ENCODE data around the gene GMPPA.
A peak's percentile ranks its signal among the peaks of the same experiment; 100 is the strongest.

Gene GMPPA

DNA sequence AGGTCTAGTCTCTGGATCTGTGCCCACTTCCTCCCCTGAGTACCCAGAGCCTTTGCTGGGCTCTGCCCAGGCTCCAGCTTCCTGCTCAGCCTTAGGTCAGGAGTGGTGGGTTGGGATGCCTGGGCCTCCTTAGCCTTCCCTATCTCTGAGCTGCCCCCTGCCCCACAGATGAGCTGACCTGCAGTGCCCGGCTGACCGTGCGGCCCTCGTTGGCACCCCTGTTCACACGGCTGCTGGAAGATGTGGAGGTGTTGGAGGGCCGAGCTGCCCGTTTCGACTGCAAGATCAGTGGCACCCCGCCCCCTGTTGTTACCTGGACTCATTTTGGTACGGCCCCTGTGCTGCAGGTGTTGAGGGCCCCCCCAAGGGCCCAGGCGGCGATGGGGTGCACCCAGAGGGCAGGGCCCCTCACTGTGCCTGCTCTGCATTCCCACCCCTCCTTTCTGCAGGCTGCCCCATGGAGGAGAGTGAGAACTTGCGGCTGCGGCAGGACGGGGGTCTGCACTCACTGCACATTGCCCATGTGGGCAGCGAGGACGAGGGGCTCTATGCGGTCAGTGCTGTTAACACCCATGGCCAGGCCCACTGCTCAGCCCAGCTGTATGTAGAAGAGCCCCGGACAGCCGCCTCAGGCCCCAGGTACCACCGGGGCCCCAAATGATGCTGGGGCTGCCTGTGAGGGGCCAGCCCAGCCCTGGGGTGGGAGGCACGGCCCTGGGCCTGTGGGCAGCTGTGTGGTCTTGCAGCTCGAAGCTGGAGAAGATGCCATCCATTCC lies 30.1 kb upstream of the GMPPA start:
- TF ChIP-seq, protein P1, sequence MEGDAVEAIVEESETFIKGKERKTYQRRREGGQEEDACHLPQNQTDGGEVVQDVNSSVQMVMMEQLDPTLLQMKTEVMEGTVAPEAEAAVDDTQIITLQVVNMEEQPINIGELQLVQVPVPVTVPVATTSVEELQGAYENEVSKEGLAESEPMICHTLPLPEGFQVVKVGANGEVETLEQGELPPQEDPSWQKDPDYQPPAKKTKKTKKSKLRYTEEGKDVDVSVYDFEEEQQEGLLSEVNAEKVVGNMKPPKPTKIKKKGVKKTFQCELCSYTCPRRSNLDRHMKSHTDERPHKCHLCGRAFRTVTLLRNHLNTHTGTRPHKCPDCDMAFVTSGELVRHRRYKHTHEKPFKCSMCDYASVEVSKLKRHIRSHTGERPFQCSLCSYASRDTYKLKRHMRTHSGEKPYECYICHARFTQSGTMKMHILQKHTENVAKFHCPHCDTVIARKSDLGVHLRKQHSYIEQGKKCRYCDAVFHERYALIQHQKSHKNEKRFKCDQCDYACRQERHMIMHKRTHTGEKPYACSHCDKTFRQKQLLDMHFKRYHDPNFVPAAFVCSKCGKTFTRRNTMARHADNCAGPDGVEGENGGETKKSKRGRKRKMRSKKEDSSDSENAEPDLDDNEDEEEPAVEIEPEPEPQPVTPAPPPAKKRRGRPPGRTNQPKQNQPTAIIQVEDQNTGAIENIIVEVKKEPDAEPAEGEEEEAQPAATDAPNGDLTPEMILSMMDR (IDR thresholded peaks at IDR 0.05): no peak
- Histone ChIP-seq H3K4me3 (no peak overlapping the region), H3K27ac (peak overlapping the region; percentile 42 to 78)
- DNase-seq (ENCODE audit: low spot score): no peak

DNA sequence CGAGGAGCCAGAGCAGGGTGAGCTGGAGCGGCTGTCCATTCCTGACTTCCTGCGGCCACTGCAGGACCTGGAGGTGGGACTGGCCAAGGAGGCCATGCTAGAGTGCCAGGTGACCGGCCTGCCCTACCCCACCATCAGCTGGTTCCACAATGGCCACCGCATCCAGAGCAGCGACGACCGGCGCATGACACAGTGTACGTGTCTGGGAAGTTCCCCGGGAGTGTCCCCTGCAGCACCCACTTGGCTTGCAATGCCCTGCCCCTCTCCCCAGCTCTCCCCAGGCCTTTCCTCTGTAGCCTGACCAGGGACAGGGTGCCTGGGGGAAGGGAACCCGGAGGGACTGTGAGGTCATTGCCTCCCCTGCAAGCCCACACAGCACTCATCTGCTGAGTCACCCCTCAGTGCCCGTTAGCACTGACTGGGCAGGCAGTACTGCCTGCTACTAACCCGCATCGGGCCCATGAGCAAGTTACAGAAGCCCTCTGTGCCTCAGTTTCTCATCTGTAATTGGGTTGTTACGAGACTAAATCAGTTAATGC lies 29.4 kb upstream of the GMPPA start:
- Histone ChIP-seq H3K27ac (peak overlapping the region; percentile 2 to 78), H3K4me3 (no peak overlapping the region)
- TF ChIP-seq, protein P1 (IDR thresholded peaks at IDR 0.05): no peak
- no peak for DNase-seq (ENCODE audit: low spot score)

DNA sequence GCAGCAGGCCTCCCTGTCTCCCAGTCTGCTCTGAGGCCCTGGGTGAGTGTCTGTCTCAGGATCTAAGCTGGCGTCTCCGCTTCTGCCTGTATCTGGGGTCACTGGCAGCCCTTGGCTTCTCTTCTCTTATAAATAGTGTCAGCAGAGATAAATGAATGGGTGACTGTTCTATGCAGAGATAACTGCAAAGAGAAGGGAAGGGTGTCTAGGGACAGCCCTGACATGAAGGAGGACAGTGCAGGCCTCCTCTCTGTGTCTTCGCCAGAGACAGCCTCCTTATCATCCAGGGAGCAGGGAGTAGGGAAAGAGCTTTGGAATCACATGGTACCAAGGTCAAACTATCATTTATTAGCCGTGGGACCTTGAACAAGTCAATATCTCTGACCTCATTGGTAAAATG lies 28.3 kb upstream of the GMPPA start:
- Histone ChIP-seq H3K4me3 (no peak overlapping the region), H3K27ac (peak overlapping the region in 1 of 2 donors; percentile 78)
- no peak for DNase-seq (ENCODE audit: low spot score)
- TF ChIP-seq, protein P1 (IDR thresholded peaks at IDR 0.05): no peak

DNA sequence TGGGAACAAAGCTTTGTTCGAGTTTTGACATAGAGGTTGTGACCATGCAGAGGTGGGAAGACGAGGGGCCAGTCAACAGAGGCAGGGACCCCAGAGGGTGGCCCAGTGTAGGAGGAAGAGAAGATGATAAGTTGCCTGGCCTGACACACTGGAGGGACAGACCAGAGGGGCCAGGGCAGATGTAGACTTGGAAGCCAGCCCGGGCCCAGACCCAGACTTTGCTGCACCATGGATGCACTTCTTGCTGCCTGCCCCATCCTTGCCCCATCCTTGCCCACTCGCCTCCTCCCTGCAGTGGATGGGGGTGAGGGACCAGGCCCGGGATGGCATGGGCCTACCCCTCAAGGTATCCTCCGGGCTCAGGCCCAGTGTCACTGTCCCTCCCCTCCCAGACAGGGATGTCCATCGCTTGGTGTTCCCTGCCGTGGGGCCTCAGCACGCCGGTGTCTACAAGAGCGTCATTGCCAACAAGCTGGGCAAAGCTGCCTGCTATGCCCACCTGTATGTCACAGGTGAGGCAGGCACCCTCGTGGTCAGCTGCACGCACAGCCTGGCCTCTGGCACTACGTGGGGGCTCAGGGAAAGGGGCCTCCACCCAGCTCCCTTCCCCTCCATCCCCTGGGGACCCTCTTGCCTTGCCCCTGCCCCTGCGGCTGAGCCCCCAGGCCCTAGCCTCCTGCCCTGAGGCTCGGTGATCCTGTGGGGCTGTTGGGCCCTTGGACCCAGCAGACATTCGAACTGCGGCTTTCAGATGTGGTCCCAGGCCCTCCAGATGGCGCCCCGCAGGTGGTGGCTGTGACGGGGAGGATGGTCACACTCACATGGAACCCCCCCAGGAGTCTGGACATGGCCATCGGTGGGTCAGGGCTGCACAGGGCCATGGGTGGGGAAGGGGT lies 27.0 kb upstream of the GMPPA start:
- no peak overlapping the region for H3K4me3 ChIP-seq
- DNase-seq (ENCODE audit: low spot score): no peak
- TF ChIP-seq, protein P1 (IDR thresholded peaks at IDR 0.05): no peak
- H3K27ac ChIP-seq: peak overlapping the region; percentile 7 to 78

DNA sequence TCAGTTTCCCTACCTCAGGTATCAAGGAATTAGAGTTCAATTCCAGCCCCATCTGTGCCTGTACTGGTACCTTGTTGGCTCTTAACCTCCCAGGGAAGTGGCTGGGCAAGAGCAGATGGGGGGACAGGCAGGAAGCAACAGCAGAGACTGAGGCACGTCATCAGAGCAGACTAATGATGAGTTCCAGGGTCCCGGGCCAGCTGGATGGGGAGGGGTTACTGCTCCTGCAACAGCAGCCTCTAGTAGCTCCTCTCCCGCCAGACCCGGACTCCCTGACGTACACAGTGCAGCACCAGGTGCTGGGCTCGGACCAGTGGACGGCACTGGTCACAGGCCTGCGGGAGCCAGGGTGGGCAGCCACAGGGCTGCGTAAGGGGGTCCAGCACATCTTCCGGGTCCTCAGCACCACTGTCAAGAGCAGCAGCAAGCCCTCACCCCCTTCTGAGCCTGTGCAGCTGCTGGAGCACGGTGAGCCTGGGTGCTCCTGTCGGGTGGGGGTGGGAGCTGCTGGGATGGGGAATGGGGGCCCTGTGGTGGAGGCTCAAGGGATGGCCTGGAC lies 26.0 kb upstream of the GMPPA start:
- H3K4me3 ChIP-seq: no peak overlapping the region
- no peak for DNase-seq (ENCODE audit: low spot score)
- TF ChIP-seq, protein P1 (IDR thresholded peaks at IDR 0.05): no peak
- H3K27ac ChIP-seq: peak overlapping the region; percentile 7 to 78

DNA sequence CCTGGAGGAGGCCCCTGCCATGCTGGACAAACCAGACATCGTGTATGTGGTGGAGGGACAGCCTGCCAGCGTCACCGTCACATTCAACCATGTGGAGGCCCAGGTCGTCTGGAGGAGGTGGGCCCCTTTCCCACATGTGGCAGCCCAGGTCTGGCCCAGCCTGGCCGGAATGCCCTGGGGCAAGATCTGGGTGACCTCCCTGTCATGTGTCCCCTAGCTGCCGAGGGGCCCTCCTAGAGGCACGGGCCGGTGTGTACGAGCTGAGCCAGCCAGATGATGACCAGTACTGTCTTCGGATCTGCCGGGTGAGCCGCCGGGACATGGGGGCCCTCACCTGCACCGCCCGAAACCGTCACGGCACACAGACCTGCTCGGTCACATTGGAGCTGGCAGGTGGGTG lies 25.2 kb upstream of the GMPPA start:
- H3K27ac ChIP-seq: peak overlapping the region; percentile 7 to 78
- no peak for DNase-seq (ENCODE audit: low spot score)
- H3K4me3 ChIP-seq: no peak overlapping the region
- TF ChIP-seq, protein P1 (IDR thresholded peaks at IDR 0.05): no peak

Measured in coronary artery (tissue), 2 donors.